Renal pelvis (tissue), 4 donors: ENCODE results near the gene PLEKHA8. TPM values are rescaled to one million over a fixed set of nuclear protein-coding genes. Genes with fewer than 3 reads are reported as not detected.

Experiments
- DNase-seq: peaks from one replicate; pipeline ENCODE4 v3.0.0-alpha.2; 2013
- polyA plus RNA-seq, 3 donors: library from polyadenylated mRNA; unstranded; fragments of 120-200 nt; gene quantifications; one replicate each; pipeline ENCODE4 v1.2.1, GENCODE V29; 2013; ENCODE audit not compliant: insufficient read length in 3 of 3

Gene PLEKHA8
- polyA plus RNA-seq, 3 donors = 16.8 to 22.4 (median 18.3) TPM

- no peak for DNase-seq
Observed at GRCh38 chr7:30019960-30020359, 8.3 kb upstream of the PLEKHA8 start.

- no peak for DNase-seq
Observed at GRCh38 chr7:30020535-30020934, 7.7 kb upstream of the PLEKHA8 start.

- DNase-seq = no peak
Observed at GRCh38 chr7:30022991-30023390, 5.2 kb upstream of the PLEKHA8 start.

GRCh38 chr7:30023524-30023923 is 4.7 kb upstream of the PLEKHA8 start:
- no peak for DNase-seq

- DNase-seq = peak; percentile 99
Observed at GRCh38 chr7:30026229-30027064, 1.8 kb upstream of the PLEKHA8 start, which contains the start of gene FKBP14. TSS of gene FKBP14 (minus strand) at chr7:30026702. CDS start at chr7:30026508, 194 bp downstream.

GRCh38 chr7:30027065-30027456 is 1.2 kb upstream of the PLEKHA8 start:
- DNase-seq = peak; percentile 36

- DNase-seq = no peak
Observed at GRCh38 chr7:30027740-30028215, 434 bp upstream of the PLEKHA8 start.

GRCh38 chr7:30028749-30029635 is 780 bp downstream of the PLEKHA8 start:
- DNase-seq = peak; percentile 47

- DNase-seq = peak; percentile 12
Observed at GRCh38 chr7:30029696-30030095, 1.5 kb downstream of the PLEKHA8 start.

GRCh38 chr7:30032310-30033125 is 4.3 kb downstream of the PLEKHA8 start:
- no peak for DNase-seq

- no peak for DNase-seq
Observed at GRCh38 chr7:30034501-30034900, 6.3 kb downstream of the PLEKHA8 start.

GRCh38 chr7:30036220-30036619 is 8.0 kb downstream of the PLEKHA8 start:
- no peak for DNase-seq

GRCh38 chr7:30038196-30038980 is 10.2 kb downstream of the PLEKHA8 start:
- DNase-seq = no peak

- no peak for DNase-seq
Observed at GRCh38 chr7:30040938-30041337, 12.7 kb downstream of the PLEKHA8 start.

- DNase-seq = no peak
Observed at GRCh38 chr7:30041526-30042269, 13.5 kb downstream of the PLEKHA8 start.

GRCh38 chr7:30046127-30046770 is 18.0 kb downstream of the PLEKHA8 start:
- no peak for DNase-seq

- no peak for DNase-seq
Observed at GRCh38 chr7:30047124-30047523, 18.9 kb downstream of the PLEKHA8 start.

- no peak for DNase-seq
Observed at GRCh38 chr7:30048582-30048981, 20.4 kb downstream of the PLEKHA8 start.

GRCh38 chr7:30049173-30049572 is 21.0 kb downstream of the PLEKHA8 start:
- no peak for DNase-seq

GRCh38 chr7:30053068-30053467 is 24.9 kb downstream of the PLEKHA8 start:
- no peak for DNase-seq
